OCI-LY1 (cell line): Measurements from ENCODE around the gene RNF11.
A peak's percentile ranks its signal among the peaks of the same experiment; 100 is the strongest.

ENCODE experiments used
- H2AFZ ChIP-seq: fragments of 200-600 bp; sonication (generic), shearing (Covaris generic); 2 replicates; pipeline ENCODE4 v1.6.0; 2014; ENCODE audit warnings: antibody characterized with exemption, mild to moderate bottlenecking, low read length
- H3F3A ChIP-seq: fragments of 200-600 bp; sonication (generic), shearing (Covaris generic); 2 replicates; pipeline ENCODE4 v1.6.0; 2014; ENCODE audit warnings: mild to moderate bottlenecking, antibody characterized with exemption, low read length, moderate library complexity; ENCODE audit not compliant: insufficient read depth
- H3K27ac ChIP-seq: fragments of 200-600 bp; sonication (generic); 2 replicates; pipeline ENCODE4 v1.5.1; 2014; ENCODE audit warnings: low read length, mixed run types, mild to moderate bottlenecking, low read depth; ENCODE audit not compliant: poor library complexity, severe bottlenecking
- H3K27me3 ChIP-seq: fragments of 200-600 bp; sonication (generic); 2 replicates; pipeline ENCODE4 v1.6.0; 2014; ENCODE audit warnings: antibody characterized with exemption, mild to moderate bottlenecking, low read length, moderate library complexity; ENCODE audit not compliant: insufficient read depth
- H3K36me3 ChIP-seq: fragments of 200-600 bp; sonication (generic); 2 replicates; pipeline ENCODE4 v1.6.1; 2014; ENCODE audit warnings: mild to moderate bottlenecking, antibody characterized with exemption, low read length, moderate library complexity, mixed read lengths; ENCODE audit not compliant: insufficient read depth
- H3K4me1 ChIP-seq: fragments of 200-600 bp; sonication (generic); 2 replicates; pipeline ENCODE4 v1.5.1; 2014; ENCODE audit warnings: mild to moderate bottlenecking, low read length, moderate library complexity; ENCODE audit not compliant: insufficient read depth, severe bottlenecking
- H3K4me2 ChIP-seq: fragments of 200-600 bp; sonication (generic), shearing (Covaris generic); 2 replicates; pipeline ENCODE4 v1.6.1; 2014; ENCODE audit warnings: low read length
- H3K4me3 ChIP-seq: fragments of 200-600 bp; sonication (generic); 2 replicates; pipeline ENCODE4 v1.5.1; 2014; ENCODE audit warnings: low read length, low read depth, mild to moderate bottlenecking, mixed read lengths; ENCODE audit not compliant: poor library complexity, severe bottlenecking
- H3K79me2 ChIP-seq: fragments of 200-600 bp; shearing (Covaris generic); 2 replicates; pipeline ENCODE4 v1.6.1; 2016; ENCODE audit warnings: mixed run types, low read length, mixed read lengths; ENCODE audit not compliant: insufficient read depth
- H3K9ac ChIP-seq: fragments of 200-600 bp; sonication (generic), shearing (Covaris generic); 2 replicates; pipeline ENCODE4 v1.6.1; 2014; ENCODE audit warnings: mild to moderate bottlenecking, low read length, mixed read lengths
- H3K9me2 ChIP-seq: fragments of 200-600 bp; sonication (generic), shearing (Covaris generic); 2 replicates; pipeline ENCODE4 v1.6.1; 2014; ENCODE audit warnings: low read depth, mild to moderate bottlenecking, low read length, mixed read lengths
- H3K9me3 ChIP-seq: fragments of 200-600 bp; shearing (Covaris generic); 2 replicates; pipeline ENCODE4 v1.6.1; 2014; ENCODE audit warnings: low read length, mixed read lengths
- H4K20me1 ChIP-seq: fragments of 200-600 bp; sonication (generic), shearing (Covaris generic); 2 replicates; pipeline ENCODE4 v1.6.0; 2016; ENCODE audit warnings: mild to moderate bottlenecking, low read length; ENCODE audit not compliant: insufficient read depth
- EZH2 ChIP-seq: fragments of 200-600 bp; sonication (generic), shearing (Covaris generic); IDR thresholded peaks from 2 replicates; pipeline ENCODE4 v1.8.0; 2017; ENCODE audit warnings: borderline replicate concordance, mixed run types, mild to moderate bottlenecking, antibody characterized with exemption, low read length, moderate library complexity, mixed read lengths
- TF ChIP-seq, protein P1 (sequence below): fragments of 200-600 bp; sonication (generic), shearing (Covaris generic); IDR thresholded peaks from 2 replicates; pipeline ENCODE4 v1.5.1; 2017; ENCODE audit warnings: mild to moderate bottlenecking, antibody characterized with exemption, low read length, moderate library complexity, mixed read lengths

Gene RNF11, protein sequence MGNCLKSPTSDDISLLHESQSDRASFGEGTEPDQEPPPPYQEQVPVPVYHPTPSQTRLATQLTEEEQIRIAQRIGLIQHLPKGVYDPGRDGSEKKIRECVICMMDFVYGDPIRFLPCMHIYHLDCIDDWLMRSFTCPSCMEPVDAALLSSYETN

DNA sequence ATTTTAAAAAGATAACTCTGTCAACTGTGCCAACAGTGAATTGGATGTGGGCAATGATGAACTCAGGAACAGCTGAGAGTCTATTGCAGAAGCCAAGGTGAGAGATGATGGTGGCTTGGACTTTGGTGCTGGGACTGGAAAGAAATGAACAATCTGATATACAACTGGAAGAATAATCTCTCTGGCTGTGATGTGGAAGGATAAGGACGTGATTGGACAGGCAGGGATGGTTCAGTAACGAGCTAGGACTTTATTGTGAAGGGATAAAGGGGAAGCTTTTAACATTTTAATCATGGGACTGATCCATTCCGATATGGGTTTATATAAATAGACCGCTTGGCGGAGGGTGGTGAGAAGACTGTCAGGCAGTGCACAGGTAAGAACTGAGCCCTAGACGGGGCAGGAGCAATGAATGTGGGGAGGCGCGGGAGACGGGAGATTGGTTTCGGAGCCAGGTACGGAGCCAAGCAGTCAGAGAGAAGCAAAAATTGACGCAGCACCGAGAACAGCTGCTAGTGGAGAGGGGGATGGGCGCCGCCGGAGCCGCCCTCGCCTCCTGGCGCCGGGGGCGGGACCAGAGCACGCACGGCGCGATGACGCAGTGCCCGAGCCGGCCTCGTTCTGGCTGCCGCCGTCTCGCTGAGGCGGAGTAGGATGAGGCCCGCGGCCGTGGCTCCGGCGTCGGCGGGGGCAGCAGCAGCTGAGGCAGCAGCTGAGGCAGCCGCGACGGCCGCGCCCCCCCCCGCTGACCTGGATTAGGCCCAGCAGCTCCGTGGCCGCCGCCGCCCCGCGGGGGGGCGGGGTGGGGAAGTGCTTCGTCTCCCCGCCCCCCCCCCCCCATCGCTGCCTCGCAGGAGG is at the start of gene RNF11:
RNF11 (plus strand) TSS at position 601 of the 858 bp plus-strand sequence. CDS start 484 bp downstream, outside the sequence.
- Histone ChIP-seq H3K36me3 (no peaks in the 10 kb centered on the region), H3K4me1 (peaks cover 32% of the 10 kb centered on the region), H3K79me2 (no peaks in the 10 kb centered on the region), H3K9ac (peak within 1 kb of the TSS; percentile 77), H4K20me1 (no peaks in the 10 kb centered on the region), H3K27ac (no peak within 1 kb of the TSS), H3K9me3 (no peaks in the 10 kb centered on the region), H3K9me2 (no peaks in the 10 kb centered on the region), H2AFZ (no peak within 1 kb of the TSS), H3F3A (no peaks in the 10 kb centered on the region), H3K27me3 (no peaks in the 10 kb centered on the region), H3K4me2 (peak within 1 kb of the TSS; percentile 79), H3K4me3 (peak within 1 kb of the TSS; percentile 92)
- TF ChIP-seq, protein P1, sequence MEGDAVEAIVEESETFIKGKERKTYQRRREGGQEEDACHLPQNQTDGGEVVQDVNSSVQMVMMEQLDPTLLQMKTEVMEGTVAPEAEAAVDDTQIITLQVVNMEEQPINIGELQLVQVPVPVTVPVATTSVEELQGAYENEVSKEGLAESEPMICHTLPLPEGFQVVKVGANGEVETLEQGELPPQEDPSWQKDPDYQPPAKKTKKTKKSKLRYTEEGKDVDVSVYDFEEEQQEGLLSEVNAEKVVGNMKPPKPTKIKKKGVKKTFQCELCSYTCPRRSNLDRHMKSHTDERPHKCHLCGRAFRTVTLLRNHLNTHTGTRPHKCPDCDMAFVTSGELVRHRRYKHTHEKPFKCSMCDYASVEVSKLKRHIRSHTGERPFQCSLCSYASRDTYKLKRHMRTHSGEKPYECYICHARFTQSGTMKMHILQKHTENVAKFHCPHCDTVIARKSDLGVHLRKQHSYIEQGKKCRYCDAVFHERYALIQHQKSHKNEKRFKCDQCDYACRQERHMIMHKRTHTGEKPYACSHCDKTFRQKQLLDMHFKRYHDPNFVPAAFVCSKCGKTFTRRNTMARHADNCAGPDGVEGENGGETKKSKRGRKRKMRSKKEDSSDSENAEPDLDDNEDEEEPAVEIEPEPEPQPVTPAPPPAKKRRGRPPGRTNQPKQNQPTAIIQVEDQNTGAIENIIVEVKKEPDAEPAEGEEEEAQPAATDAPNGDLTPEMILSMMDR: no peak
- no peak for TF ChIP-seq EZH2

DNA sequence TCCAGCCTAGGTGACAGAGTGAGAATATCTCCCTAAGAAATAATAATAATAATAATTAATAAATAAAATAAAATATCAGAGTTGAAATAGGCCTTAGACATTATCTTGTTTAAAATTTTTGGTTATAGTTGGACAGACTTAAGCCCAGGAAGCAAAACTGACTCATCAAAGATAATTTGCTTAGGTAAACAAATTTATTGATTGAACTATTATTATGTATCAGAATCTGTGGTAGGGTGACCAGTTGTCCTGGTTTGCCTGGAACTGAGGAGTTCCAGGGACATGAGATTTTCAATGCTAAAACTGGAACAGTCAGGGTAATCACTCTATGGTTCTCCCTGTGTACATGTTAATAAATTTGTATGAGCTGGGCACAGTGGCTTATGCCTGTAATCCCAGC is 47.8 kb upstream of the RNF11 start:
- Histone ChIP-seq H3K36me3 (no peaks in the 10 kb centered on the region), H3K9me3 (no peaks in the 10 kb centered on the region), H3K27me3 (no peaks in the 10 kb centered on the region), H3K4me1 (no peaks in the 10 kb centered on the region), H3K9ac (no peak overlapping the region), H3K9me2 (no peaks in the 10 kb centered on the region), H3F3A (no peaks in the 10 kb centered on the region), H3K4me2 (no peak overlapping the region), H2AFZ (no peak overlapping the region), H3K27ac (no peak overlapping the region), H4K20me1 (no peaks in the 10 kb centered on the region), H3K4me3 (no peak overlapping the region), H3K79me2 (no peaks in the 10 kb centered on the region)
- TF ChIP-seq, protein P1: no peak
- no peak for TF ChIP-seq EZH2

DNA sequence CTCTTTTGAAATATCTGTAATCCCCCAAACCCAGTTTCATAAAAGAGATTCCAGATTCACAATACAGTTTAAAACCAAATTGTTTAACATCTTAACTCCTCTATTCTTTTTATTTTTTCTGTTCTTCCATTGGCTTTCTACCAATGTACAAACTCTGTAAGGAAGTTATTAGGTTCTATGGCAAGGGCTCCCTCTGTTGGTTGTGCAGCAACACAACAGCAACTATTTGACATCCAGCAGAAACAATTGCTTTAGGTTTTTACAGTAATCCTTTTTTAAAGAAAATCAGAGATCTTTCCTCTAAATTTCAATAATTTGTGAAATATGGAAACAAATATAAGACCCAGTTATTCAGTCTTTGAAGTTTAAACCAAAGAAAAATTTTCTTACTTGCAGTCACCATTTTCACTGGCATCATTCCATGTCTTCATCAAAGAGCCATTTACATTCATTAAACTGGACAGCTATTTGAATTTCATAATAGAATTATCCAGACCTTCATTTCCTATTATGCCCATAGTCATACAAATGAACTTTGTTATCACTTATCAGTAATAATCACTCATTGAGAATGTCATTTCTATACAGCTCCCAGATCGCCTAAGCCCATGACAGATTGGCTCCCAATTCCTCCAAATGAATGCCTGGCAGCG is 46.5 kb upstream of the RNF11 start:
- Histone ChIP-seq H3K4me2 (no peak overlapping the region), H4K20me1 (no peaks in the 10 kb centered on the region), H3K36me3 (no peaks in the 10 kb centered on the region), H2AFZ (no peak overlapping the region), H3F3A (no peaks in the 10 kb centered on the region), H3K9me2 (no peaks in the 10 kb centered on the region), H3K27ac (no peak overlapping the region), H3K79me2 (no peaks in the 10 kb centered on the region), H3K9ac (no peak overlapping the region), H3K9me3 (no peaks in the 10 kb centered on the region), H3K4me3 (no peak overlapping the region), H3K4me1 (no peaks in the 10 kb centered on the region), H3K27me3 (no peaks in the 10 kb centered on the region)
- TF ChIP-seq, protein P1: peak; percentile 96
- no peak for TF ChIP-seq EZH2
